Stimulated activated CD4-positive, alpha-beta T cell treated with anti-CD3 and anti-CD28 coated beads, TNF-alpha, amount 100 ng/mL, for 24 hours (primary cell): Measurements from ENCODE around the gene PDXK.
"Not testable (repeated sequence)": the region's sequence is repeated elsewhere in the genome, so short reads cannot be mapped to it uniquely, and the experiment has no call there.

ENCODE experiments used
- DNase-seq, 3 experiments: peaks; one replicate each; pipeline ENCODE4 v3.0.0-alpha.2; 2020; ENCODE audit warnings: low read depth in 3 of 3

The PDXK gene

DNA sequence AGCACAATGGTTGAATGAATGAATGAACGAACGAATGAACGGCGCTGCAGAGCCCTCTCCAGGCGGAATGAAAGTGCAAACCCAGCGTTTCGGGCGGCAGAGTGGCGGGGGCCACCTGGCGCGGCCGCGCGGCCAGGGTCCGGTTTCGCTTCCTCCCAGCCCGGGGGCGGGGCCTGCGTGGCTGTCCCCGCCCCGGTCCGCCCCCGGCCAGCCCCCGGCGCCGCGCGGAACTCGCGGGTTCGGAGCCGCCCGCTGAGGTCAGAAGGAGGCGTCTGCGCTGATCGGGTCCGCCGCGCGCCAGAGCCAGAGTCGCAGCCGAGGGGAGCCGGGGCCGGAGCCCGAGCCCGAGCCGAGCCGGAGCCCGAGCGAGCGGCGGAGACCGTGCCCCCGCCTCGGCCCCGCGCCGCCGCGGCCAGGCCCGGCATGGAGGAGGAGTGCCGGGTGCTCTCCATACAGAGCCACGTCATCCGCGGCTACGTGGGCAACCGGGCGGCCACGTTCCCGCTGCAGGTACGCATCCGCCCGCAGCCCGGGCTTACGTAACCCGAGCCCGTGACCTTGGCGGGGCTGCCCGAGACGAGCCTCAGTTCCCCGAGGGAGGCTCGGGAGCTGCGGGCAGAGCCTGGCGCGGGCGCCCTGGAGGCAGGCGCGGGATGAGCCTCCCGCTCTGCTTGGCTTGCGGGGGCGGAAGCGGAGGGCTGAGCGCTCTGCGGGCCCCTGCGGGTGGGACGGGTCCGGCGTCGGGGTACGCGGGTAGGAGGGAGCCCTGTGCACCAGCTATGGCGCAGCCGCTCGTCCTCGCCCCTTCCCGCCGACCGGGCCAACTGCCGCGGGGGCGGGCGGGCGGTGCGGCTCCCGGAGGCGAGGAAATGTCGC is at the start of gene PDXK:
Gene PDXK (plus strand): TSS at position 258 of the 876 bp plus-strand sequence. CDS start 166 bp downstream, at position 424.
- DNase-seq = peak; percentile 45 to 73 (median 55)

DNA sequence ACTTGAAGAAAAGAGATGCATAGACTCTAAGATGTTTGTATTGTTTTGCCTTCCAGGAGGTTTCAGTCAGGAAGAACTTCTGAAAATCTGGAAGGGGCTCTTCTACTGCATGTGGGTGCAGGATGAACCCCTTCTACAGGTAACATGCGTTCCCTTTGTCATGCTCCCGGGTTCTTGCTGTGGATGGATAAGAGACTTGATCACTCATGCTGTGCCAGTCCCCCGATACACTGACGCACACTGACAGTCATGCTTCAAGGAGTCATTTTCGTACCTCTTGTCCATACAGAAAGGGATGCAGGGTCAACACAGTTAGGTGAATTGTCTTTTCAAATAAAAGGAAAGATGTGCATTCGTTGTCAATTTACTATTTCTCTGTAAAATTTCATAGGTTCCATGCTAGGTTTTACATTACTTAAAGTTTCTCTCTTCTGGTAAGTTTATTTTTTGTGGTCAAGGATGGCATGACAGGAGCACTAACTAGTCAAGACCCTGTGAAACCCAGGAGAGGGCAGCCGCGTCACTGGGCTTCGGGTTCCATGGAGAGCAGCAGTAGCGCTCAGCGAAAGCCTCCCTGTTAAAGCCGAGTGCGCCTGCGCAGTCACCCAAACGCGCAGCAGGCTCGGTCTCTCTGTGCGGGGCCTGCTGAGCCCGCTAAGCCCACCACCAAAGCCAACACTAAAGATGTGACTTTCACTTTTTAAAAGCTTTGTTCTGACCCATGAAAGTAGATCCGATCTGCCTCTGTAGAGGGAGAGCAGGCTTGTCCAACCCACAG is 48.9 kb upstream of the PDXK start:
- DNase-seq = no peak

DNA sequence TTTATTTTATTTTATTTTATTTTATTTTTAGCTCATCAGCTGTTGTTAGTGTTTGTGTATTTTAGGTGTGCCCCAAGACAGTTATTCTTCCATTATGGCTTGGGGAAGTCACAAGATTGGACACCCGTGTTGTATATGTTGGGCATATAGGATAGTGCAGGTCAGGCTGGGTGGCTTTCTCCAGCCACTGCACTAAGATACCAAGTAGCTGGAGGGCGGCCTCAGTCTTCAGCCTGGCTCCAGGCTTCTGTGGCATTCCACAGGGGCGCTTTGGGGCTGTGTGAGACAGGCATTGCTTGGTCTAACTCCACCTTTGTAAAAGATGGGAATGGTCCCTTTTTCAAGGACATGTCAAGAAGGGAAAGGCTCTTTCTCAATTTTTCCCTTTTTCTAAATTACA is 43.1 kb upstream of the PDXK start:
- no peak for DNase-seq

DNA sequence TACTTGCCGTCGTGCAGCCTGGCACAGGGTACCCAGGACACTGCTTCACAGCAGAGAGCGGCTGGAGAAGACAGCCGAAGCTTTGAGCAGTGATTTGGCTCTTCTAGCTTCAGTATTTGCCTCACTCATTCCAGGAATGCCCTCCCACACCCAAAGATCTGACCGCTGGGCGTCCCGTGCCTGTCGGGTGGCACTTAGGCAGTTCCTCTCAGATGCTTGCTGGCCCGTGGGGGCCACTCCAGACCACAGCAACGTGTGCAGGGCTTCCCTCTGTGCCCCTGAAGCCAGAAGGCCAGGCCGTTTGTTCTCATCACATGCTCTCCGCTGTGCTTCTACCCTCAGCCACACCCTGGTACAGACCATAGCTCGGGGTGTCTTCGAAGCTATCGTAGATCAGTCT is 42.5 kb upstream of the PDXK start:
- no peak for DNase-seq

DNA sequence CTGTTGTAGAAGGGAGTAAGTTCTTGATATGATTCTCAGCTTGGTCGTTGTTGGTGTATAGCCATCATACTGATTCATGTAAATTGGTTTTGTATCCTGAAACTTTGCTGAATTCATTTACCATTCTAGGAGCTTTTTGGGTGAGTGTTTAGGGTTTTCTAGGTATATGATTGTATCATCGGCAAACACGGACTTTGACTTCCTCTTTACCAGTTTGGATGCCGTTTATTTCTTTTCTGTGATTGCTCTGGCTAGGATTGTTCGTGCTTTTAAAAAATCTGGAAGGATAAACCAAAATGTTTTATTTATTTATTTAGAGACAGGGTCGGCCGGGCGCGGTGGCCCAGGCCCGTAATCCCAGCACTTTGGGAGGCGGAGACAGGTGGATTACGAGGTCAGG is 39.0 kb upstream of the PDXK start:
- no peak for DNase-seq

DNA sequence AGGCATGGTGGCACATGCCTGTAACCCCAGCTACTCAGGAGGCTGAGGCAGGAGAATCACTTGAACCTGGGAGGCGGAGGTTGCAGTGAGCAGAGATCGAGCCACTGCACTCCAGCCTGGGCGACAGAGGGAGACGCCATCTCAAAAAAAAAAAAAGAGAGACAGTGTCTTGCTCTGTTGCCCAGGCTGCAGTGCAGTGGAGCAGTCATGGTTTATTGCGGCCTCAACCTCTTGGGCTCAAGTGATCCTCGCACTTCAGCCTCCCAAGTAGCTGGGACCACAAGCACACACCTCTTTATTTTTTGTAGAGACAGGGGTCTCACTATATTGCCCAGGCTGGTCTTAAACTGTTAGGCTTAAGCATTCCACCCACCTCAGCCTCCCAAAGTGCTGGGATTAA is 38.5 kb upstream of the PDXK start:
- not testable (repeated sequence) for DNase-seq

DNA sequence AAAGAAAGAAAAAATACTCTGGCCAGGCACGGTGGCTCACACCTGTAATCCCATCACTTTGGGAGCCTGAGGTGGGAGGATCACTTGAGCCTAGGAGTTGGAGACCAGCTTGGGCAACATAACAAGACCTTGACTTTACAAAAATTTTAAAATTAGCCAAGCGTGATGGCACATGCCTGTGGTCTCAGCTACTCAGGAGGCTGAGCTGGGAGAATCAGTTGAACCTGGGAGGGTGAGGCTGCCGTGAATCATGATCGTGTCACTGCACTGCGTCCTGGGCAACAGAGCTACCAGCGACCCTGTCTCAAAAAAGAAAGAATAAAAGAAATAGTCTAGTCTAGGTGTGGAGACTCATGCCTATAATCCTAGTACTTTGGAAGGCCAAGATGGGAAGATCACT is 37.3 kb upstream of the PDXK start:
- DNase-seq = no peak

DNA sequence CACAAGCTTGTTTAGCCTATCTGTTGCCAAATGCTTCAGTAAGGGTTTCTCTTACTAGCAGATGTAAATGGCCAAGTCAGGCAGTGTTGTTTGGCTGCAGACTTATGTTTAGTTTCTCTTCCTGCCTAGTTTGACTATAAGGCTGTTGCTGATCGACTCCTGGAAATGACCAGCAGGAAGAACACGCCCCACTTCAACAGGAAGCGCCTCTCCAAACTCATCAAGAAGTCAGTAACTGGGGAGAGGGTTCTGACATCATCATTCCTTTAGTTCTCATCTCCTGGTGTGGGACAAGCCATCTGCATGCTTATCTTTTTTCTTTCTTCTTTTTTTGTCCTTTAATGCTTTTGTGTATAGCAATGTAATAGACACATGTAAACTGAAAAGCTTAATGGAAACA is 34.5 kb upstream of the PDXK start:
- DNase-seq = no peak

DNA sequence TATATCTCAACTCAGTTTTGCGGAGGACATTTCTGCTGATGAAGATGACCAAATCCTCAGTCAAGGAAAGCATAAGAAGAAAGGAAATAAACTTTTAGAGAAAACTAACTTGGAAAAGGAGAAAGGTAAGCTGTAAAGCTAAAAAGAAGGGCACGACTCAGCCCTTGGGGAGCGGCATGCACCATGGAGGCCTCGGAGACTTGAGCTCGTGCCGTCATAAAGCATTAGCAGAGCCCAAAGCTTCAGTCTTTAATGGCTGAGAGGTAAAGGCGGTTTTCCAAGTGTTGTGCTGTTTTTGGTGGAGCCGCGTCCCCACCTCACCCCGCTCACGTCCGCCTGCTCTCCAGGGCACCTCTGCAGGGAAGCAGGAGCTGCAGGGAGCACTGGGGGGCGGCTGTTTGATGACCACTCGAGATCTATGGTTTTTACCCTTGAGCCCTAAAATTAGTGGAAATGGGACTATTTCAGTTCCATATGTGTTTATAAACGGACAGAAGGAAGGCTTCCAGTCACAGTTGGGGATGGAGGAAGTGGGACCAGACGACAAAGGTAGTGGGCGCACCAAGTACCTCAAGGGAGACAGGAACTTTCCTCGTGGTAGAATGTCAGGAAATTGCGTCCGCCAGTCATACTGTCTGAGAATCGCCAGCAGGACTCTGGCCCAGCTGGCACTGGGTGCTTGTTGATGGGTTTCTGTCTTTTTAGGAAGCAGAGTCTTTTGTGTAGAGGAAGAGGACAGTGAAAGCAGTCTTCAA is 31.9 kb upstream of the PDXK start:
- DNase-seq = no peak

DNA sequence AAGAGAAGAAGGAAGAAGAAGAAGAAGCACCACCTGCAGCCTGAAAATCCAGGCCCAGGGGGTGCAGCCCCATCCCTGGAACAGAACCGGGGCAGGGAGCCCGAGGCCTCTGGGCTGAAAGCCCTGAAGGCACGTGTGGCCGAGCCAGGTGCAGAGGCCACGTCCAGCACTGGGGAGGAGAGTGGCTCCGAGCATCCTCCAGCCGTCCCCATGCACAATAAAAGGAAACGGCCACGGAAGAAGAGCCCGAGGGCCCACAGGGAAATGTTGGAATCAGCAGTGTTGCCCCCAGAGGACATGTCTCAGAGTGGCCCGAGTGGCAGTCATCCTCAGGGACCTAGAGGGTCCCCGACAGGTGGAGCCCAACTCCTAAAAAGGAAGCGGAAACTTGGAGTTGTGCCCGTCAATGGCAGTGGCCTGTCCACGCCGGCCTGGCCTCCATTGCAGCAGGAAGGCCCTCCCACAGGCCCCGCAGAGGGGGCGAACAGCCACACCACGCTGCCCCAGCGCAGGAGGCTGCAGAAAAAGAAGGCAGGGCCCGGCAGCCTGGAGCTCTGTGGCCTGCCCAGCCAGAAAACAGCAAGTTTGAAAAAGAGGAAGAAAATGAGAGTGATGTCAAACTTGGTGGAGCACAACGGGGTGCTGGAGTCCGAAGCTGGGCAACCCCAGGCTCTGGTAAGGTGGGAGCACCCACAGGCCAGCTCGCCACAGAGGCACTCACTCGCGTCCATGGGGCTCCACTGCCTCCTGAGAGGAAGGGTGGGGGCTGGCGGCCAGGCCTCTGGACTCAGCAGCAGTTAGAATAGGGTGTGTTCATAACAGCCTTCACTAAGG is 31.1 kb upstream of the PDXK start:
- DNase-seq = no peak

DNA sequence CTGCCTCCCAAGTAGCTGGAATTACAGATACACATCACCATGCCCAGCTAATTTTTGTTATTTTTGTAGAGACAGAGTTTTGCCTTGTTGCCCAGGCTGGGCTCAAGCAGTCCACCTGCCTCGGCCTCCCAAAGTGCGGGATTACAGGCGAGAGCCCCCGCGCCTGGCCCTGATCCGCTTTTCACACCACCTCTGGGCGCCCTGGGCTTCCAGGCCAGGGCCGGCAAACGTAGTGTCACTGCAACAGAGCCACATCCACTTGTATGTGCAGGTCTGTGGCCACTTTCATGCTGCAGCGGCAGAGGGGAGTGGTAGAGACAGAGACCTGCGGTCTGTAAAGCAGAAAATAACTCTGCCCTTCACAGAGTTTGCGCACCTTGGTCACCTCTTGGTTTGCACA is 30.0 kb upstream of the PDXK start:
- DNase-seq = no peak

DNA sequence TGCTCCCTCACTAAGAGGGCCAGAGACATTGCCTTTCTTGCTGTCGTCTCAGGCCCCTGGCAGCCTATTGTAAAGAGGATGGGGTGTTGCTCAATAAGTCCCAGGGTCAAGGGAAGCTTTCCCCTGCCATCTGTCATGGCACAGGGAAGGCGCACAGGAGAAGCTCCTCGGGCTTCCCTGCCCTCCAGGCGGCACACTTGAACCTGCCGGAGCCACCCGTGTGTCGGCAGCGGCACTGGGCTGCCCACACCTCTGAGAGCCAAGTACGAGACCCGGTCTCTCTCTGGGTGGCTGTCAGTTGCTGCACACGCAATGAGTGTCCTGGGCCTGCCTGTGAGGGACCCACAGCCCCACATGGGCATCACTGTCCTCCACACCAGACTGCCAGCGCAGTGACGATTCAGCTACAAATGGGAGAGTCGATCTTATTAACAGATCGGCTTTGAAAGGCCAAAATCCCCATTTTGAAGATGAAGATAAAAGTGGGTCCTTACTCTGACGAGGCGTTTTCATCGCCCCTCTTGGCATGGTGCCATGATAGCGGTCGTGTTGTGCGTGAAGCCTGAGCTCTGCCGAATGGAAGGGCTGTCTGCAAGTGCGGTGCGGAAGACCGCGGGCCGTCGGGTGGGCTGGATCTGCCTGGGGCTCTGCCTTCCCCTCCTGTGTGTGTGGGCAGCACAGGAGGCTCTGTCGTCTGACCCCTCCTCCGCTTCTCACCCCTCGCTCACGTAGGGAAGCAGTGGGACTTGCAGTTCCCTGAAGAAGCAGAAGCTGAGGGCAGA is 29.2 kb upstream of the PDXK start:
- DNase-seq = no peak

DNA sequence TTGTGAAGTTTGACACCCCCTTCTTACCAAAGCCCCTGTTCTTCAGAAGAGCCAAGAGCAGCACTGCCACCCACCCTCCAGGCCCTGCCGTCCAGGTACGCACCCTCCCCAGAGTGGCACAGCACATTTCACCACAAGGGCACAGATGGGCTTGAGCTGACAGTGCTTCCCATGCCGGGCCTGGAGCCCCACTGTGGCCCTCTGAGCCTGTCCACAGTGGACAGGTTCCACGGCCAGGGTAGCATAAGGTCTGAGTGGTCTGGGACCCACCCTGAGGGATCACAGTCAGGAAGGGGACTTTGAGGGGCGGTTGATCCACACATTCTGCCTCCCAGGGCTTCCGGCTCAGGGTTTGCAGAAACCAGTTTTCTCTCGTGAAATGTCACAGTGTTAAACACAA is 28.6 kb upstream of the PDXK start:
- DNase-seq = no peak

DNA sequence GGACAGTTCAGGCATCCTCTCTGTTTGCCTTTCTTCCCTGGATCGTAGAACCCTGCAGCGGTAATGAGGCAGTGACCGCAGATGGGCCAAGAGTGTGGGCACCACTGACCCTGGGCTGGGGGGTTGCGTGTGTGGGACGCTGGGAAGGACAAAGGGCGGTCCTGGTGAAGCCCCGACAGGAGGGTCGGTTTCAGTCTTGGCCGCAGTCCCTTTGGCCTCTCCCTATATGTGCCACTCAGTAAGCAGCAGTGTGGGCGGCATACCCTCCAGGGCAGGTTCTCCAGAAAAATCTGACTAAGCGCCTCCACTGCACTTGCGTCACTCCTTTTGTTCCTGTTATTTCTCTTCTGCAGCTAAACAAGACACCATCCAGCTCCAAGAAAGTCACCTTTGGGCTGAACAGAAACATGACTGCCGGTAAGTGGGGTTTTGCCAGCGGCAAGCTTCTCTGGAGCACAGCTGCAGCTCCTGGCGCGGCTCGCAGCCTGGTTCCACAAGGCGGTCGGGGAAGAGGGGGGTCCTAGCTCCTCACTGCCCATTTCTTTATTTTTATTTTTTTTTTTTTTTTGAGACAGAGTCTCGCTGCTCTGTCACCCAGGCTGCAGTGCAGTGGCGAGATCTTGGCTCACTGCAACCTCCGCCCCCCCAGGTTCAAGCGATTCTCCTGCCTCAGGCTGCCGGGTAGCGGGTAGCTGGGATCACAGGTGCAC is 27.7 kb upstream of the PDXK start:
- no peak for DNase-seq

DNA sequence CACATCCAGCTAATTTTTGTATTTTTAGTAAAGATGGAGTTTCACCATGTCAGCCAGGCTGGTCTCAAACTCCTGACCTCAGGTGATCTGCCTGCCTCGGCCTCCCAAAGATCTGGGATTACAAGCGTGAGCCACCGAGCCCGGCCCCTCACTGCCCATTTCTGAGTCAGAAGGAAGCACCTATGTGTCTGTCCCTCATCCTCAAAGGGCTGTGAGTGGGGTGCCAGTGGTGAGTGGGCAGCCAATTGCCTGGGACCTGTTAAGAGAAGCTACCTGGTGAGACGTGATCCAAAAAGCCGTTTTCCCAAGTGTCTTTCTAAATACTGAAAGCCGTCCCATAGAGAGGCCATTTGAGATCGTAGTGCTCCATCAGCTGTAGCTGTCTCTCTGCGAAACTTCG is 27.1 kb upstream of the PDXK start:
- no peak for DNase-seq

DNA sequence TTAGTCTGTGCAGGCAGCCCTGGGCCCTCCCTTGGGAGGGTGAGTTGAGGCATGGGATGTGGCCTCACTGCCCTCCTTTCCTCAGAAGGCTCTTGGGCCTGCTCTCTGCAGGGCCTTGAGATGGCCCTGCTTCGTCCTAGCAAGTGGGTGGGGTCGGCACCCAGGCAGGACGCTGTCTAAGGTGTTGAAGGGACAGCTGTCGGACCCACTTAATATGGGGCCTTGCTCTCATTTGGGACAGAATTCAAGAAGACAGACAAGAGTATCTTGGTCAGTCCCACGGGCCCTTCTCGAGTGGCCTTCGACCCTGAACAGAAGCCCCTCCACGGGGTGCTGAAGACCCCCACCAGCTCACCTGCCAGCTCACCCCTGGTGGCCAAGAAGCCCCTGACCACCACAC is 26.0 kb upstream of the PDXK start:
- no peak for DNase-seq

DNA sequence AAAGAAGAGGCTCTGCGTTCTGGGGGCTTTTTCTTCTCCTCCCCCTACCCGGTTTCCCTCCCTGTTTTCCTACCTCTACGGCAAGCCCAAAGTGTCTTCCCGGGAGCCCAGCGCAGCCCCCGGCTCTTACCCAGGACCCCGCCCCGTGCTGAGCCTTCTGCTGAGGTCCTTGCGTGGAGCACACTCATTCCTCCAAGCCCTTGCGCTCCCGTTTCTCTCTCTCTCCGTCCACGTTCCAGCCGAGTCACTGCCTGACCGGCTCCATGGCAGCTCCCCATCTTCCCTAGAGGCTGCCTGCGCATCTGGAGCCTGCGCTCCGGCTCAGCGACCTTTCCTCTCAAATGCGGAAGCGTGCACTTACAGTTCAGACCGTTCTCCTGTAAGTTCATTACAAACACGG is 24.9 kb upstream of the PDXK start:
- DNase-seq = no peak

DNA sequence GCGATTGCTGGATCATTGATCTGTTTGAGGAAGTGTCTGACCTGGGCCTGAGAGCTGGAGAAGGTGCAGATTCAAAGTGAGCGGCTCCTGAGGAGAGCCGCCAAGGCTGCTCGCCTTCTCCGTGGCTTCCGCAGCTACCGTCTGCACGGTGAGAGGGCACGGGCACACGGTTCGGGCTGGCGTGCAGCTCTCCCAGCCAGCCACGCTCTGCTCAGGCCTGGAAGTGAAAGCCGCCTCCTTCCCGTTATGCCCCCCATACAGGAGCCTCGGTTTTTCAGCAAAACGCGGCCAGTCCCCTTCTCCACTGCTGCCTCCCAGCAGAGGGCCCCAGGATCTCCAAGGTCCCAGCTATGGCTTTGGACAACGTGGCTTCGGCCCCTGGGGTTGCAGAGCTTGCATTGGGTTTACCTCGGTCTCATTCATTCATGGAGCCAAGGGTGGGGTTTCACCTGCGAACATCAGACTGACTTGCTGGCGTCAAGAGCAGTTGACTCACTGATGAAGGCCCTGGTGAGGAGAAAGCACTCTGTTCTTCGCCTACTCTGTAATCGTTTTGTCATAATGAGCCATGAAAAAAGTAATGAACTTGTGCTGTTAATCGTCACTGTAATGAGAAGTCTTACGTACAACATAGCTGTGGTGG is 24.4 kb upstream of the PDXK start:
- DNase-seq = no peak

DNA sequence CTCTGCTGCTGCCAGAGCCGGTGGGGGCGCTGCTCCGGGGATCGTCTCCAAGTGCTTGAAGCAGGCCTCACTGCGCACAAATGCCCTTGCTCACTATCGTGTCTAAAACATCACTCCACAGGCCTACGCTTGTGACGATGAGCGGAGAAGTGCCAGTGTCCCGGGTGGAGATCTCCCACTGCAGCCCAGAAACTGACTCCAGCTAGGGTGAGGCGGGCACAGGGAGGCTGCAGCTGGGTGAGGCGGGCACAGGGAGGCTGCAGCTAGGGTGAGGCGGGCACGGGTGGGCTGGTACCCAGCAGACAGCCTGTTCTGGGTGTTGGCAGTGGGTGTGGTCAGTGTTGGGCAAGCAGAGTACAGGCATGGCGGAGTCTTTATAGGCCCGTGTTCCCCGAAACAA is 22.7 kb upstream of the PDXK start:
- no peak for DNase-seq
